IMR-90 (cell line): ENCODE results near the gene DNM3.

Experiments
- CEBPB ChIP-seq: IDR thresholded peaks from 2 replicates; pipeline ENCODE4 v1.6.1; 2012; ENCODE audit warnings: low read depth, low read length, improper control_type of control experiment
- CTCF ChIP-seq: conservative IDR thresholded peaks from 2 replicates; pipeline ENCODE4 v1.5.1; 2012; ENCODE audit warnings: mild to moderate bottlenecking, low read depth, low read length, improper control_type of control experiment
- MXI1 ChIP-seq: IDR thresholded peaks from 2 replicates; pipeline ENCODE4 v1.6.1; 2012; ENCODE audit warnings: low read depth, mild to moderate bottlenecking, low read length, moderate library complexity, borderline replicate concordance
- POLR2A ChIP-seq: IDR thresholded peaks from 2 replicates; pipeline ENCODE4 v1.6.1; 2012; ENCODE audit warnings: mild to moderate bottlenecking, low read depth, low read length
- USF2 ChIP-seq: fragments of 150-350 bp; IDR thresholded peaks from 2 replicates; pipeline ENCODE4 v1.6.1; 2017; ENCODE audit warnings: mild to moderate bottlenecking, antibody characterized with exemption, low read length, low read depth

GRCh38 chr1:171881442-171881841 lies 40.1 kb downstream of the DNM3 start:
- TF ChIP-seq POLR2A = no peak
- no peak for TF ChIP-seq USF2
- TF ChIP-seq CTCF = no peak
- TF ChIP-seq MXI1 = no peak
- TF ChIP-seq CEBPB = no peak
